Ishikawa (cell line): Measurements from ENCODE around the gene LURAP1L.

Experiments
- CEBPB ChIP-seq: IDR thresholded peaks from 2 replicates; pipeline ENCODE4 v1.6.1; 2012
- CREB1 ChIP-seq: IDR thresholded peaks from 2 replicates; pipeline ENCODE4 v1.6.1; 2012; ENCODE audit warnings: low read depth
- EGR1 ChIP-seq: IDR thresholded peaks from 2 replicates; pipeline ENCODE4 v1.6.1; 2012
- EP300 ChIP-seq: IDR thresholded peaks from 2 replicates; pipeline ENCODE4 v1.6.1; 2012; ENCODE audit warnings: borderline replicate concordance
- FOXM1 ChIP-seq: IDR thresholded peaks from 2 replicates; pipeline ENCODE4 v1.6.1; 2012; ENCODE audit warnings: low read depth, borderline replicate concordance
- NFIC ChIP-seq: IDR thresholded peaks from 2 replicates; pipeline ENCODE4 v1.6.1; 2012
- RAD21 ChIP-seq: IDR thresholded peaks from 2 replicates; pipeline ENCODE4 v1.6.1; 2012; ENCODE audit warnings: low read depth
- TAF1 ChIP-seq: IDR thresholded peaks from 2 replicates; pipeline ENCODE4 v1.6.1; 2012; ENCODE audit warnings: low read depth, mild to moderate bottlenecking
- YY1 ChIP-seq: IDR thresholded peaks from 2 replicates; pipeline ENCODE4 v1.6.1; 2012; ENCODE audit warnings: low read depth
- TF ChIP-seq, protein P1 (sequence below): IDR thresholded peaks from 2 replicates; pipeline ENCODE4 v1.6.1; 2012
- TF ChIP-seq, protein P2 (sequence below): IDR thresholded peaks from 2 replicates; pipeline ENCODE4 v1.6.1; 2012; ENCODE audit warnings: low read depth, mild to moderate bottlenecking
- TF ChIP-seq, protein P3 (sequence below): IDR thresholded peaks from 2 replicates; pipeline ENCODE4 v1.6.1; 2012

DNA sequence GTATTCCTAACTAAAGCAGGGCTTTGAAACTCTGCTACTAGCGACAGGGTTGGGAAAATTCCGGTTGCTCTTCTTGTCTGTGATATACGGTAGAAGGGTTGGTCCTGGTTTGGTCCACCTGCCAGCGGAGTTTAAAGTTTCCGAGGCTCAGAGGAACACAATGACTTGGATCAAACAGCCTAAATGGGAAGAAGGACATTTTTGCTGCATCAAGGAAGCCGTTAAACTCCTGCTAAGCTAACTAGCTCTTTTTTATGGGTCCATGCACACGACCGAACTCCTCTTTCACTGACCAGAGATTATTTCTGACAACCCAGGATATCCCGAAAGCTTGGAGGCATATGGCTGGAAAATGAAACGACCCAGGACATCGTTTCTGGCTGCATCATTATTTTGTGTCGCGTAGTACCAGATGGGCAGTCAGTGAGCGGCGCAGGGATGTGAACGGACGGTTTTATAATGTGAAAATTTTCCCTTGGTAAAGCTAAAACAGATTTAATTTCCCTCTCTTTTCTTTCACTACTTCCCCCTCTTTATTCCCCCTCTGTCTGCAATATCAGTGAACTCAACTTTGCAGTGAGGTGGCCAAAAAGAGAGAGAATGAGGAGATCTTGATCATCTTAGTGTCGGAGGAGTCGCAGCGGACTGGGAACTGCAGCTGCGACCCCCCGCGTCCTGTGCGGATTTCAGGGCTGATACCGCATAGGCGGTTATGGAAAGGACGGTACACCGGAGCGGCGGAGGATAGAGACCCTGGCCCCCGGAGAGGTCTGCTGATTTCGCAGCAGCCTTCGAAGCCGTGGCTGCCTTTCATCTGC is at the start of gene LURAP1L:
- TF ChIP-seq EP300 (no peak), RAD21 (no peak), YY1 (no peak), CEBPB (no peak), EGR1 (no peak), TAF1 (no peak), NFIC (no peak; the same call in 1 of the 2 replicates), FOXM1 (no peak), CREB1 (0 out of 2 replicates have a peak, but pooled peaks have one; percentile 17)
- TF ChIP-seq, protein P1, sequence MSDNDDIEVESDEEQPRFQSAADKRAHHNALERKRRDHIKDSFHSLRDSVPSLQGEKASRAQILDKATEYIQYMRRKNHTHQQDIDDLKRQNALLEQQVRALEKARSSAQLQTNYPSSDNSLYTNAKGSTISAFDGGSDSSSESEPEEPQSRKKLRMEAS, result peak; percentile 53; the same call in 1 of the 2 replicates
- TF ChIP-seq, protein P2, sequence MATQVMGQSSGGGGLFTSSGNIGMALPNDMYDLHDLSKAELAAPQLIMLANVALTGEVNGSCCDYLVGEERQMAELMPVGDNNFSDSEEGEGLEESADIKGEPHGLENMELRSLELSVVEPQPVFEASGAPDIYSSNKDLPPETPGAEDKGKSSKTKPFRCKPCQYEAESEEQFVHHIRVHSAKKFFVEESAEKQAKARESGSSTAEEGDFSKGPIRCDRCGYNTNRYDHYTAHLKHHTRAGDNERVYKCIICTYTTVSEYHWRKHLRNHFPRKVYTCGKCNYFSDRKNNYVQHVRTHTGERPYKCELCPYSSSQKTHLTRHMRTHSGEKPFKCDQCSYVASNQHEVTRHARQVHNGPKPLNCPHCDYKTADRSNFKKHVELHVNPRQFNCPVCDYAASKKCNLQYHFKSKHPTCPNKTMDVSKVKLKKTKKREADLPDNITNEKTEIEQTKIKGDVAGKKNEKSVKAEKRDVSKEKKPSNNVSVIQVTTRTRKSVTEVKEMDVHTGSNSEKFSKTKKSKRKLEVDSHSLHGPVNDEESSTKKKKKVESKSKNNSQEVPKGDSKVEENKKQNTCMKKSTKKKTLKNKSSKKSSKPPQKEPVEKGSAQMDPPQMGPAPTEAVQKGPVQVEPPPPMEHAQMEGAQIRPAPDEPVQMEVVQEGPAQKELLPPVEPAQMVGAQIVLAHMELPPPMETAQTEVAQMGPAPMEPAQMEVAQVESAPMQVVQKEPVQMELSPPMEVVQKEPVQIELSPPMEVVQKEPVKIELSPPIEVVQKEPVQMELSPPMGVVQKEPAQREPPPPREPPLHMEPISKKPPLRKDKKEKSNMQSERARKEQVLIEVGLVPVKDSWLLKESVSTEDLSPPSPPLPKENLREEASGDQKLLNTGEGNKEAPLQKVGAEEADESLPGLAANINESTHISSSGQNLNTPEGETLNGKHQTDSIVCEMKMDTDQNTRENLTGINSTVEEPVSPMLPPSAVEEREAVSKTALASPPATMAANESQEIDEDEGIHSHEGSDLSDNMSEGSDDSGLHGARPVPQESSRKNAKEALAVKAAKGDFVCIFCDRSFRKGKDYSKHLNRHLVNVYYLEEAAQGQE, result no peak
- TF ChIP-seq, protein P3, sequence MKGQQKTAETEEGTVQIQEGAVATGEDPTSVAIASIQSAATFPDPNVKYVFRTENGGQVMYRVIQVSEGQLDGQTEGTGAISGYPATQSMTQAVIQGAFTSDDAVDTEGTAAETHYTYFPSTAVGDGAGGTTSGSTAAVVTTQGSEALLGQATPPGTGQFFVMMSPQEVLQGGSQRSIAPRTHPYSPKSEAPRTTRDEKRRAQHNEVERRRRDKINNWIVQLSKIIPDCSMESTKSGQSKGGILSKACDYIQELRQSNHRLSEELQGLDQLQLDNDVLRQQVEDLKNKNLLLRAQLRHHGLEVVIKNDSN, result no peak
